WTC11 (cell line): ENCODE results near the gene CLTB. TPM values are rescaled to one million over a fixed set of nuclear protein-coding genes. Genes with fewer than 3 reads are reported as not detected.

Source experiments
- CBFB ChIP-seq: sonication (generic); formaldehyde crosslinking; IDR thresholded peaks from 2 replicates; pipeline ENCODE4 v1.8.1; 2022; ENCODE audit warnings: mild to moderate bottlenecking, low read depth, missing genetic modification reagents
- CREM ChIP-seq: sonication (generic); formaldehyde crosslinking; IDR thresholded peaks from 2 replicates; pipeline ENCODE4 v1.8.1; 2022; ENCODE audit warnings: mild to moderate bottlenecking, missing genetic modification reagents, moderate library complexity
- E2F4 ChIP-seq: sonication (generic); formaldehyde crosslinking; IDR thresholded peaks from 2 replicates; pipeline ENCODE4 v1.8.1; 2022; ENCODE audit warnings: low read depth, mild to moderate bottlenecking, moderate library complexity, missing genetic modification reagents, borderline replicate concordance
- ESRRA ChIP-seq: sonication (generic); formaldehyde crosslinking; IDR thresholded peaks from 2 replicates; pipeline ENCODE4 v1.8.1; 2022; ENCODE audit warnings: mild to moderate bottlenecking, missing genetic modification reagents, borderline replicate concordance
- FOXJ3 ChIP-seq: sonication (generic); formaldehyde crosslinking; IDR thresholded peaks from 2 replicates; pipeline ENCODE4 v1.9.0; 2021; ENCODE audit warnings: missing genetic modification reagents, mild to moderate bottlenecking, borderline replicate concordance
- FOXP4 ChIP-seq: sonication (generic); formaldehyde crosslinking; IDR thresholded peaks from 2 replicates; pipeline ENCODE4 v1.8.0; 2022; ENCODE audit warnings: mild to moderate bottlenecking, missing genetic modification reagents
- GABPB1 ChIP-seq: sonication (generic); formaldehyde crosslinking; IDR thresholded peaks from 2 replicates; pipeline ENCODE4 v1.8.1; 2023; ENCODE audit warnings: mild to moderate bottlenecking, missing genetic modification reagents
- JUN ChIP-seq: sonication (generic); formaldehyde crosslinking; IDR thresholded peaks from 2 replicates; pipeline ENCODE4 v1.8.0; 2023; ENCODE audit warnings: mild to moderate bottlenecking, missing genetic modification reagents
- MAX ChIP-seq: sonication (generic); formaldehyde crosslinking; IDR thresholded peaks from 2 replicates; pipeline ENCODE4 v1.8.0; 2022; ENCODE audit warnings: mild to moderate bottlenecking, missing genetic modification reagents
- MYBL2 ChIP-seq: sonication (generic); formaldehyde crosslinking; IDR thresholded peaks from 2 replicates; pipeline ENCODE4 v1.8.1; 2023; ENCODE audit warnings: mild to moderate bottlenecking, moderate library complexity, missing genetic modification reagents
- NFYB ChIP-seq: sonication (generic); formaldehyde crosslinking; conservative IDR thresholded peaks from 2 replicates; pipeline ENCODE4 v1.8.0; 2022; ENCODE audit warnings: low read depth, missing genetic modification reagents
- NR2C2 ChIP-seq: sonication (generic); formaldehyde crosslinking; IDR thresholded peaks from 2 replicates; pipeline ENCODE4 v1.8.0; 2022; ENCODE audit warnings: mild to moderate bottlenecking, missing genetic modification reagents
- OVOL2 ChIP-seq: fragments of 250-450 bp; sonication (Bioruptor Pico); IDR thresholded peaks from 2 replicates; pipeline ENCODE4 v1.9.0; 2021; ENCODE audit warnings: mild to moderate bottlenecking, borderline replicate concordance
- PREB ChIP-seq: sonication (generic); formaldehyde crosslinking; IDR thresholded peaks from 2 replicates; pipeline ENCODE4 v1.8.1; 2022; ENCODE audit warnings: mild to moderate bottlenecking, missing genetic modification reagents, moderate library complexity, borderline replicate concordance
- RELA ChIP-seq: sonication (generic); formaldehyde crosslinking; IDR thresholded peaks from 2 replicates; pipeline ENCODE4 v1.8.1; 2022; ENCODE audit warnings: missing genetic modification reagents, mild to moderate bottlenecking, borderline replicate concordance
- RORB ChIP-seq: fragments of 250-450 bp; sonication (Bioruptor Pico); IDR thresholded peaks from 2 replicates; pipeline ENCODE4 v1.9.0; 2021; ENCODE audit warnings: mild to moderate bottlenecking
- TEAD4 ChIP-seq: sonication (generic); formaldehyde crosslinking; IDR thresholded peaks from 2 replicates; pipeline ENCODE4 v1.8.0; 2022; ENCODE audit warnings: mild to moderate bottlenecking, missing genetic modification reagents
- USF2 ChIP-seq: sonication (generic); formaldehyde crosslinking; IDR thresholded peaks from 2 replicates; pipeline ENCODE4 v1.8.1; 2023; ENCODE audit warnings: mild to moderate bottlenecking, missing genetic modification reagents, moderate library complexity
- ZNF263 ChIP-seq: sonication (generic); formaldehyde crosslinking; IDR thresholded peaks from 2 replicates; pipeline ENCODE4 v1.8.1; 2022; ENCODE audit warnings: low read depth, mild to moderate bottlenecking, moderate library complexity, missing genetic modification reagents
- ZNF317 ChIP-seq: sonication (generic); formaldehyde crosslinking; IDR thresholded peaks from 2 replicates; pipeline ENCODE4 v1.8.1; 2023; ENCODE audit warnings: low read depth, mild to moderate bottlenecking, moderate library complexity, missing genetic modification reagents, borderline replicate concordance
- ZNF396 ChIP-seq: fragments of 250-450 bp; sonication (Bioruptor Pico); IDR thresholded peaks from 2 replicates; pipeline ENCODE4 v1.8.0; 2021; ENCODE audit warnings: mild to moderate bottlenecking, moderate library complexity, borderline replicate concordance
- ZNF671 ChIP-seq: fragments of 250-450 bp; sonication (Bioruptor Pico); IDR thresholded peaks from 2 replicates; pipeline ENCODE4 v1.8.0; 2021; ENCODE audit warnings: mild to moderate bottlenecking
- total RNA-seq: library from RNA; stranded (reverse); gene quantifications from 3 replicates; pipeline ENCODE4 v1.2.3, GENCODE V29; 2021
- TF ChIP-seq, protein P1 (sequence below): sonication (generic); formaldehyde crosslinking; IDR thresholded peaks from 2 replicates; pipeline ENCODE4 v1.8.0; 2022; ENCODE audit warnings: mild to moderate bottlenecking, missing genetic modification reagents
- TF ChIP-seq, protein P2 (sequence below): sonication (generic); formaldehyde crosslinking; IDR thresholded peaks from 2 replicates; pipeline ENCODE4 v1.8.0; 2023; ENCODE audit warnings: missing genetic modification reagents, mild to moderate bottlenecking, borderline replicate concordance
- TF ChIP-seq, protein P3 (sequence below): fragments of 250-450 bp; sonication (Bioruptor Pico); IDR thresholded peaks from 2 replicates; pipeline ENCODE4 v2.1.2; 2022; ENCODE audit warnings: mild to moderate bottlenecking, moderate library complexity

Gene CLTB
- total RNA-seq, 1 experiment from 2014 or later: 33.8 TPM

DNA sequence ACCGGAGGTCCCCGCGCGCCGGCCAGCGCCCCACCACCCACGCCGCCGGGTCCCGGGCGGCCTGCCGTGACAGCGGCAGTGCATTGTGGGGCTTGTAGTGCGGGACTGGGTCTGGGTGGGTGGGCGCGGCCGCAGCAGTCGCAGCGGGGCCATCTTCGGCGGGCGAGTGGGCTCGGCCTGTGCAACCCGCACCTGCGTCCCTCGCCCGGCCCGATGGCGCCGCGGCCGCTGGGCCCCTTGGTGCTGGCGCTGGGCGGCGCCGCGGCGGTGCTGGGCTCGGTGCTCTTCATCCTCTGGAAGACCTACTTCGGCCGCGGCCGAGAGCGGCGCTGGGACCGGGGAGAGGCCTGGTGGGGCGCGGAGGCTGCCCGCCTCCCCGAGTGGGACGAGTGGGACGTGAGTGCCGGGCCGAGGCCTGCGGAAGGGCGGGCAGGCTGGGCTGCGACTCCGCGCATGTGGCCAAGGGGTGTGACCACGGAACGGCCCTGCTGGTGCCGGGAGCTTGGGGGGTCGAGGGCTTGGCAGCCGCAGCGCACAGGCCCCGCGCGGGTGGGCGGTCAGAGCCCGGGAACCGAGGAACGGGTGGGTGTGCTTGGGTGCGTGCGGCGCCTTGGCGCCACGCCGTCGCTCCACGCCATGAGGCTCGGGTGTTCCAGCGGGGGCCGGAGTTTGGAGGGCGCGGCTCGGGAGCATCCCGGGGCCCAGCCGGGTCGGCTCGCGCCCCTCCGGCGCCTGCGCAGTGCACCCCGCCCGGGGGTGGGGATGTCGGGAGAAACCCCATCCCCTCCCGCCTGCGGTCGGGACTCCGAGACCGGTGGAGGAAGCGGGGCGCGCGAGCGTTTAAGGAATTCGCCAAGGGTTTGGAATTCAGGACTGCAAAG lies 50.7 kb downstream of the CLTB start, which contains the start of gene ARL10 (continued):
- TF ChIP-seq E2F4 (no peak), OVOL2 (CRISPR knock-in tag) (no peak), CREM (peak; percentile 62; the same call in 1 of the 2 replicates), FOXJ3 (CRISPR knock-in tag) (no peak), NFYB (CRISPR knock-in tag) (no peak), ZNF671 (CRISPR knock-in tag) (no peak), CBFB (CRISPR knock-in tag) (no peak), ZNF317 (CRISPR knock-in tag) (no peak), USF2 (CRISPR knock-in tag) (peak; percentile 26; the same call in 1 of the 2 replicates), FOXP4 (CRISPR knock-in tag) (peak; percentile 79; the same call in 1 of the 2 replicates), MAX (CRISPR knock-in tag) (peak; percentile 84; the same call in 1 of the 2 replicates), PREB (CRISPR knock-in tag) (no peak), JUN (CRISPR knock-in tag) (no peak), GABPB1 (CRISPR knock-in tag) (no peak), ZNF396 (CRISPR knock-in tag) (no peak), RELA (CRISPR knock-in tag) (peak; percentile 93), NR2C2 (CRISPR knock-in tag) (0 out of 2 replicates have a peak, but pooled peaks have one; percentile 13), ZNF263 (CRISPR knock-in tag) (no peak), TEAD4 (CRISPR knock-in tag) (no peak), RORB (CRISPR knock-in tag) (no peak), ESRRA (CRISPR knock-in tag) (peak; percentile 93), MYBL2 (CRISPR knock-in tag) (peak; percentile 73)
- TF ChIP-seq, protein P1, sequence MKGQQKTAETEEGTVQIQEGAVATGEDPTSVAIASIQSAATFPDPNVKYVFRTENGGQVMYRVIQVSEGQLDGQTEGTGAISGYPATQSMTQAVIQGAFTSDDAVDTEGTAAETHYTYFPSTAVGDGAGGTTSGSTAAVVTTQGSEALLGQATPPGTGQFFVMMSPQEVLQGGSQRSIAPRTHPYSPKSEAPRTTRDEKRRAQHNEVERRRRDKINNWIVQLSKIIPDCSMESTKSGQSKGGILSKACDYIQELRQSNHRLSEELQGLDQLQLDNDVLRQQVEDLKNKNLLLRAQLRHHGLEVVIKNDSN (CRISPR knock-in tag): 0 out of 2 replicates have a peak, but pooled peaks have one; percentile 41
- TF ChIP-seq, protein P2, sequence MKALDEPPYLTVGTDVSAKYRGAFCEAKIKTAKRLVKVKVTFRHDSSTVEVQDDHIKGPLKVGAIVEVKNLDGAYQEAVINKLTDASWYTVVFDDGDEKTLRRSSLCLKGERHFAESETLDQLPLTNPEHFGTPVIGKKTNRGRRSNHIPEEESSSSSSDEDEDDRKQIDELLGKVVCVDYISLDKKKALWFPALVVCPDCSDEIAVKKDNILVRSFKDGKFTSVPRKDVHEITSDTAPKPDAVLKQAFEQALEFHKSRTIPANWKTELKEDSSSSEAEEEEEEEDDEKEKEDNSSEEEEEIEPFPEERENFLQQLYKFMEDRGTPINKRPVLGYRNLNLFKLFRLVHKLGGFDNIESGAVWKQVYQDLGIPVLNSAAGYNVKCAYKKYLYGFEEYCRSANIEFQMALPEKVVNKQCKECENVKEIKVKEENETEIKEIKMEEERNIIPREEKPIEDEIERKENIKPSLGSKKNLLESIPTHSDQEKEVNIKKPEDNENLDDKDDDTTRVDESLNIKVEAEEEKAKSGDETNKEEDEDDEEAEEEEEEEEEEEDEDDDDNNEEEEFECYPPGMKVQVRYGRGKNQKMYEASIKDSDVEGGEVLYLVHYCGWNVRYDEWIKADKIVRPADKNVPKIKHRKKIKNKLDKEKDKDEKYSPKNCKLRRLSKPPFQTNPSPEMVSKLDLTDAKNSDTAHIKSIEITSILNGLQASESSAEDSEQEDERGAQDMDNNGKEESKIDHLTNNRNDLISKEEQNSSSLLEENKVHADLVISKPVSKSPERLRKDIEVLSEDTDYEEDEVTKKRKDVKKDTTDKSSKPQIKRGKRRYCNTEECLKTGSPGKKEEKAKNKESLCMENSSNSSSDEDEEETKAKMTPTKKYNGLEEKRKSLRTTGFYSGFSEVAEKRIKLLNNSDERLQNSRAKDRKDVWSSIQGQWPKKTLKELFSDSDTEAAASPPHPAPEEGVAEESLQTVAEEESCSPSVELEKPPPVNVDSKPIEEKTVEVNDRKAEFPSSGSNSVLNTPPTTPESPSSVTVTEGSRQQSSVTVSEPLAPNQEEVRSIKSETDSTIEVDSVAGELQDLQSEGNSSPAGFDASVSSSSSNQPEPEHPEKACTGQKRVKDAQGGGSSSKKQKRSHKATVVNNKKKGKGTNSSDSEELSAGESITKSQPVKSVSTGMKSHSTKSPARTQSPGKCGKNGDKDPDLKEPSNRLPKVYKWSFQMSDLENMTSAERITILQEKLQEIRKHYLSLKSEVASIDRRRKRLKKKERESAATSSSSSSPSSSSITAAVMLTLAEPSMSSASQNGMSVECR: no peak; the same call in 1 of the 2 replicates
- TF ChIP-seq, protein P3, sequence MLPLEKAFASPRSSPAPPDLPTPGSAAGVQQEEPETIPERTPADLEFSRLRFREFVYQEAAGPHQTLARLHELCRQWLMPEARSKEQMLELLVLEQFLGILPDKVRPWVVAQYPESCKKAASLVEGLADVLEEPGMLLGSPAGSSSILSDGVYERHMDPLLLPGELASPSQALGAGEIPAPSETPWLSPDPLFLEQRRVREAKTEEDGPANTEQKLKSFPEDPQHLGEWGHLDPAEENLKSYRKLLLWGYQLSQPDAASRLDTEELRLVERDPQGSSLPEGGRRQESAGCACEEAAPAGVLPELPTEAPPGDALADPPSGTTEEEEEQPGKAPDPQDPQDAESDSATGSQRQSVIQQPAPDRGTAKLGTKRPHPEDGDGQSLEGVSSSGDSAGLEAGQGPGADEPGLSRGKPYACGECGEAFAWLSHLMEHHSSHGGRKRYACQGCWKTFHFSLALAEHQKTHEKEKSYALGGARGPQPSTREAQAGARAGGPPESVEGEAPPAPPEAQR: no peak
